PC-9 (cell line): Measurements from ENCODE around the gene CRTAC1. TPM values are rescaled to one million over a fixed set of nuclear protein-coding genes. Genes with fewer than 3 reads are reported as not detected.

Experiments
- BruUV-seq: library from RNA; stranded (reverse); fragments of 400-500 nt; replicated peaks from 2 replicates; lab custom pipeline; 2021; lab: Mats Ljungman, UMichigan
- CTCF ChIA-PET: fragments of 300-600 bp; sonication (Branson Sonifier 250); formaldehyde crosslinking; loops from one replicate; lab custom pipeline; 2022; ENCODE audit warnings: antibody characterized with exemption; lab: Charles Lee
- POLR2A ChIA-PET: fragments of 300-600 bp; sonication (Branson Sonifier 250); formaldehyde crosslinking; loops from one replicate; lab custom pipeline; 2022; ENCODE audit warnings: antibody characterized with exemption; ENCODE audit not compliant: unreplicated experiment; lab: Charles Lee
- DNase-seq, 2 experiments: peaks; one replicate each; pipeline versions ENCODE4 v3.0.0 to v3.0.0-alpha.2; 2015 to 2022; ENCODE audit warnings: mixed read lengths in 1 of 2
- H2AFZ ChIP-seq: fragments of 200-600 bp; sonication (generic); 2 replicates; pipeline ENCODE4 v1.8.1; 2017; ENCODE audit warnings: antibody characterized with exemption
- H3F3A ChIP-seq: fragments of 200-600 bp; sonication (generic); 2 replicates; pipeline ENCODE4 v1.8.1; 2017; ENCODE audit warnings: antibody characterized with exemption, mild to moderate bottlenecking, low read depth; ENCODE audit not compliant: insufficient read depth
- H3K27ac ChIP-seq: fragments of 200-600 bp; sonication (generic); 2 replicates; pipeline ENCODE4 v1.6.1; 2016; ENCODE audit warnings: mixed run types
- H3K27me3 ChIP-seq: fragments of 200-600 bp; sonication (generic); 2 replicates; pipeline ENCODE4 v1.6.1; 2016; ENCODE audit warnings: low read depth, mixed run types; ENCODE audit not compliant: insufficient read depth
- H3K36me3 ChIP-seq: fragments of 200-600 bp; sonication (generic); 2 replicates; pipeline ENCODE4 v1.6.1; 2016; ENCODE audit warnings: low read depth, mixed run types
- H3K4me1 ChIP-seq: fragments of 200-600 bp; sonication (generic); replicated peaks from 2 replicates; pipeline ENCODE4 v1.6.1; 2016; ENCODE audit warnings: mixed run types; ENCODE audit not compliant: insufficient read depth
- H3K4me2 ChIP-seq: fragments of 200-600 bp; sonication (generic); 2 replicates; pipeline ENCODE4 v1.6.1; 2017; ENCODE audit warnings: mixed run types
- H3K4me3 ChIP-seq: fragments of 200-600 bp; sonication (generic); 2 replicates; pipeline ENCODE4 v1.6.1; 2016; ENCODE audit warnings: mixed run types
- H3K79me2 ChIP-seq: fragments of 200-600 bp; sonication (generic); 2 replicates; pipeline ENCODE4 v1.6.1; 2017; ENCODE audit warnings: low read depth, mixed run types
- H3K9me2 ChIP-seq: fragments of 200-600 bp; sonication (generic); 2 replicates; pipeline ENCODE4 v1.8.1; 2017; ENCODE audit warnings: mild to moderate bottlenecking; ENCODE audit not compliant: insufficient read depth
- H3K9me3 ChIP-seq: fragments of 200-600 bp; sonication (generic); 2 replicates; pipeline ENCODE4 v1.8.1; 2016; ENCODE audit warnings: low read depth; ENCODE audit not compliant: insufficient read depth
- H4K20me1 ChIP-seq: fragments of 200-600 bp; sonication (generic); 2 replicates; pipeline ENCODE4 v1.8.1; 2017; ENCODE audit not compliant: insufficient read depth
- EZH2 ChIP-seq: fragments of 200-600 bp; sonication (generic); IDR thresholded peaks from 2 replicates; pipeline ENCODE4 v1.8.0; 2017; ENCODE audit warnings: antibody characterized with exemption, low read depth
- intact Hi-C: fragments of 100-400 bp; cut with micrococcal nuclease; formaldehyde crosslinking; loops from one replicate; pipeline ENCODE4 v1.10.0; 2022; ENCODE audit not compliant: unreplicated experiment
- total RNA-seq: library from RNA; stranded (reverse); gene quantifications from 2 replicates; pipeline ENCODE4 v1.2.3, GENCODE V29; 2021
- TF ChIP-seq, protein P1 (sequence below): fragments of 200-600 bp; sonication (generic); conservative IDR thresholded peaks from 2 replicates; pipeline ENCODE4 v1.6.1; 2017; ENCODE audit warnings: mixed run types, antibody characterized with exemption, mild to moderate bottlenecking, moderate library complexity

The CRTAC1 gene
- total RNA-seq, 1 experiment from 2014 or later, result not detected

DNA sequence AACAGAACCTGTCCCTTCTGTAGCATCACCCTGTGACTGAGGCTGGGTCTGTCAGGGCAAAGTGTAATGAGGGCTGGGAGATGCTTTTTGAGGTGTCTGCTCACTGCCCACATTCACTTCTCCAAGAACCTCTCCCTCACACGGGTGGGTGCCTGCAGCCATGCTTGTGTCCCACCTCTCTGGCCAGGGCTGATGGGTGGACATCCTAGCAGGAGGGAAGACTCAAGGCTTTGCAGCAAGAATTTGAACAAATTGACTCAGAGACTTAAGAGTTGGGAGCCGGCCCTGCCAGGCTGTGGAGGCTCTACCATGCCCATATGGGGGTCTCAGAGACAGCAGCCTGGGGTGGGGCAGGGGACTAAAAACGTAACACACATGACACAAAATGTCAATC, 147.3 kb downstream of the CRTAC1 start:
- Histone ChIP-seq H3K4me3 (no peak overlapping the region), H3K27me3 (no peaks in the 10 kb centered on the region), H4K20me1 (no peaks in the 10 kb centered on the region), H3K27ac (peak overlapping the region; percentile 54), H3K9me3 (no peaks in the 10 kb centered on the region), H2AFZ (no peak overlapping the region), H3F3A (peaks cover 18% of the 10 kb centered on the region; the same call in 1 of the 2 replicates), H3K36me3 (no peaks in the 10 kb centered on the region), H3K79me2 (no peaks in the 10 kb centered on the region), H3K4me2 (peak overlapping the region; percentile 71), H3K4me1 (peaks cover 52% of the 10 kb centered on the region), H3K9me2 (no peaks in the 10 kb centered on the region)
- intact Hi-C loops, result loop anchor here (2.0 to 10.0 kb wide), 3 partner anchors 34 to 382 kb away; partner anchors contain the start of genes AVPI1, GOLGA7B and LOXL4
- CTCF ChIA-PET, result no interaction called here
- no TSS peak for BruUV-seq
- no peak for TF ChIP-seq EZH2
- TF ChIP-seq, protein P1, sequence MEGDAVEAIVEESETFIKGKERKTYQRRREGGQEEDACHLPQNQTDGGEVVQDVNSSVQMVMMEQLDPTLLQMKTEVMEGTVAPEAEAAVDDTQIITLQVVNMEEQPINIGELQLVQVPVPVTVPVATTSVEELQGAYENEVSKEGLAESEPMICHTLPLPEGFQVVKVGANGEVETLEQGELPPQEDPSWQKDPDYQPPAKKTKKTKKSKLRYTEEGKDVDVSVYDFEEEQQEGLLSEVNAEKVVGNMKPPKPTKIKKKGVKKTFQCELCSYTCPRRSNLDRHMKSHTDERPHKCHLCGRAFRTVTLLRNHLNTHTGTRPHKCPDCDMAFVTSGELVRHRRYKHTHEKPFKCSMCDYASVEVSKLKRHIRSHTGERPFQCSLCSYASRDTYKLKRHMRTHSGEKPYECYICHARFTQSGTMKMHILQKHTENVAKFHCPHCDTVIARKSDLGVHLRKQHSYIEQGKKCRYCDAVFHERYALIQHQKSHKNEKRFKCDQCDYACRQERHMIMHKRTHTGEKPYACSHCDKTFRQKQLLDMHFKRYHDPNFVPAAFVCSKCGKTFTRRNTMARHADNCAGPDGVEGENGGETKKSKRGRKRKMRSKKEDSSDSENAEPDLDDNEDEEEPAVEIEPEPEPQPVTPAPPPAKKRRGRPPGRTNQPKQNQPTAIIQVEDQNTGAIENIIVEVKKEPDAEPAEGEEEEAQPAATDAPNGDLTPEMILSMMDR, result no peak
- no peak for DNase-seq
- POLR2A ChIA-PET, result no interaction called here

- intact Hi-C loops, result loop anchor here (2.0 to 10.0 kb wide), 3 partner anchors 34 to 382 kb away; partner anchors contain the start of genes AVPI1, GOLGA7B and LOXL4
- no peaks in the 10 kb centered on the region for H3K27me3 ChIP-seq
- peak overlapping the region; percentile 71 for H3K4me2 ChIP-seq
- peaks cover 13% of the 10 kb centered on the region; the same call in 1 of the 2 replicates for H3F3A ChIP-seq
- no TSS peak for BruUV-seq
- H3K9me3 ChIP-seq, result no peaks in the 10 kb centered on the region
- H3K36me3 ChIP-seq, result no peaks in the 10 kb centered on the region
- no peaks in the 10 kb centered on the region for H3K9me2 ChIP-seq
- ChIA-PET CTCF (no interaction called here), POLR2A (interaction anchor here (0.6 kb wide), 1 partner anchor 376 kb away, joined by 5 read pairs; no protein-coding TSS in a partner anchor)
- peaks cover 45% of the 10 kb centered on the region for H3K4me1 ChIP-seq
- peak; percentile 85 to 94 for DNase-seq
- TF ChIP-seq, protein P1, result no peak
- TF ChIP-seq EZH2, result no peak
- no peaks in the 10 kb centered on the region for H3K79me2 ChIP-seq
- H3K27ac ChIP-seq, result peak overlapping the region; percentile 54
- no peak overlapping the region for H2AFZ ChIP-seq
- H3K4me3 ChIP-seq, result no peak overlapping the region
- no peaks in the 10 kb centered on the region for H4K20me1 ChIP-seq
Observed at GRCh38 chr10:97882142-97883091, 148.0 kb downstream of the CRTAC1 start.

DNA sequence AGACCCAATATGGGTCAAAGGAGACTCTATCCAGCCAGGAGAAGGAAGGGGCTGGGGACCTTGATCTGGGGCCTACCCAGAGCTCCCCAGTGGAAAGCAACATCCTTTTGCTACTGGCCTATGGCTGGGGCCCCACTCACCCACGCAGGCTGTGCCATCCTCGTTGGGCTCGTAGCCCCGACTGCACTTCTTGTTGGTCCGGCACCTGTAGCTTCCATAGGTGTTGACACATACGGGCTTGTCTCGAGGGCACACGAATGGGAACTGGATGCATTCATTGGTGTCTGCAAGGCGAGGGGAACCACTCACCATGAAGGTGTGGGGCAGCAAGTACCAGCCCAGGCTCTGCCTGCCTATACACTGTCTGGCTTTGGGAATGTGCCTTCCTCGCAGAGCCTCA, 150.3 kb downstream of the CRTAC1 start:
- no peak overlapping the region for H2AFZ ChIP-seq
- no peaks in the 10 kb centered on the region for H3K36me3 ChIP-seq
- ChIA-PET POLR2A (no interaction called here), CTCF (no interaction called here)
- BruUV-seq, result no TSS peak
- peaks cover 11% of the 10 kb centered on the region; the same call in 1 of the 2 replicates for H3F3A ChIP-seq
- no peak for DNase-seq
- intact Hi-C loops, result loop anchor here (10.0 kb wide), 2 partner anchors 195 to 385 kb away; partner anchors contain the start of genes AVPI1 and LOXL4
- H3K27ac ChIP-seq, result no peak overlapping the region
- no peaks in the 10 kb centered on the region for H3K9me2 ChIP-seq
- no peak overlapping the region for H3K4me2 ChIP-seq
- H3K79me2 ChIP-seq, result no peaks in the 10 kb centered on the region
- H3K27me3 ChIP-seq, result no peaks in the 10 kb centered on the region
- H3K9me3 ChIP-seq, result no peaks in the 10 kb centered on the region
- H3K4me1 ChIP-seq, result peaks cover 32% of the 10 kb centered on the region
- H3K4me3 ChIP-seq, result no peak overlapping the region
- H4K20me1 ChIP-seq, result no peaks in the 10 kb centered on the region
- no peak for TF ChIP-seq EZH2
- TF ChIP-seq, protein P1, result no peak
